HL-60/S4 treated with retinoic acid at 250 ng/mL for 4 days and 3 days (cell line): ENCODE data around the gene PSMB5.

Experiments used
- in situ Hi-C: fragments of 300-500 bp; cut with MboI; formaldehyde crosslinking; loops from 2 replicates; pipeline ENCODE4 v1.7.0; 2022; ENCODE audit warnings: low sequenced_read_pairs

The PSMB5 gene

DNA sequence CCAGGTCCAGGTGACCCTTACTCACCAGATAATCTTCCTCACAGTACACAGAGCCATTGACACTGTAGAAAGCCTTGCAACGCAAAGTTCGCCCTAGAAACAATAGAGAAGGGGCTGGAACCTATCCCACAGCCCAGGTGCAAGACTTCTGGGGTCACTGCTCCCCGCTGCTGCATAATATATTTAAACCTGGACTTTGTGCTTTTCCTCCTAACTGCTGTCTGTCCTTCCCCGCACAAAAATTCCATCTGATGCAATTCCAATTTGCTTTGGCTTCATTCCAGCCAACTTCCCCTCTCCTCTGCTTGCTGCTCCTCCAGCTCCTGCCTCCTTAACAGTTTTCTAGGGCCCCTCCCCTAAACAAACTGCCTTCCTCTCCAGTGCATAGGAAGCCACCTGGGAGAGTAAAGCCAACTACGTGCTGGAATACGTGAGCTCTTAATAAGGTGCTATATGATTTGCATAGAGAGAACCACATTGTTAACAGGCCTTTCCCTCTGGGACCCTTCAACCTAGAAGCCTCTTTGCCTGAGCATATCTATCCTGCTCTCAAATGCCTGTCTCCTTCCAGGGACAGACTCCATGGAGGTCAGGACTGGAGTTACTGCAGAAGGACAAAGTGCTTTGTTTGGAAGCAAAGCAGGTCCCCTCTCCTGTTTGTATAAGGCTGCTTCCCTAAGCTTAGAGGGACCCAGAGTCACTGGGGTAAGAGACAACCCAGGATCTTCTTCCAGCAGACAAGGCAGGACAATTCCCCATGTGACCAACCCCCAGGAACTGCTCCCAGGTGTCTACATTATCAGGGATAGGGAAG is 57.9 kb downstream of the PSMB5 start:
- in situ Hi-C loops: no loop called here
